Embryonic facial prominence (tissue), 1 donor: ENCODE data around the gene MSH3.
A peak's percentile ranks its signal among the peaks of the same experiment; 100 is the strongest.

ENCODE experiments used
- DNase-seq: peaks from one replicate; pipeline ENCODE4 v3.0.0-alpha.2; 2016; ENCODE audit errors: extremely low spot score

MSH3 gene

GRCh38 chr5:80654391-80655230, at the start of gene MSH3, which contains the start of gene DHFR:
TSS of gene MSH3 (plus strand) at chr5:80654652. CDS start at chr5:80654728, 76 bp downstream.
TSS of gene DHFR (minus strand) at chr5:80654983. CDS start at chr5:80654489, 494 bp downstream.
- peak; percentile 64 for DNase-seq

GRCh38 chr5:80607343-80607742, 47.1 kb upstream of the MSH3 start:
- DNase-seq, result no peak

GRCh38 chr5:80607832-80608231, 46.6 kb upstream of the MSH3 start:
- DNase-seq, result no peak

- no peak for DNase-seq
Measured at GRCh38 chr5:80608731-80609130, 45.7 kb upstream of the MSH3 start.

- no peak for DNase-seq
Measured at GRCh38 chr5:80609692-80610091, 44.8 kb upstream of the MSH3 start.

GRCh38 chr5:80615266-80615914, 39.1 kb upstream of the MSH3 start:
- no peak for DNase-seq

- DNase-seq, result no peak
Measured at GRCh38 chr5:80618438-80618837, 36.0 kb upstream of the MSH3 start.

GRCh38 chr5:80619086-80619485, 35.4 kb upstream of the MSH3 start:
- no peak for DNase-seq

GRCh38 chr5:80620211-80620610, 34.2 kb upstream of the MSH3 start:
- DNase-seq, result no peak

- DNase-seq, result no peak
Measured at GRCh38 chr5:80622756-80623155, 31.7 kb upstream of the MSH3 start.

- no peak for DNase-seq
Measured at GRCh38 chr5:80623999-80624398, 30.5 kb upstream of the MSH3 start.

- no peak for DNase-seq
Measured at GRCh38 chr5:80625230-80625629, 29.2 kb upstream of the MSH3 start.

GRCh38 chr5:80629281-80629680, 25.2 kb upstream of the MSH3 start:
- DNase-seq, result no peak

- no peak for DNase-seq
Measured at GRCh38 chr5:80631278-80632259, 22.9 kb upstream of the MSH3 start.

GRCh38 chr5:80632700-80633099, 21.8 kb upstream of the MSH3 start:
- DNase-seq, result no peak

- no peak for DNase-seq
Measured at GRCh38 chr5:80634193-80634592, 20.3 kb upstream of the MSH3 start.

- no peak for DNase-seq
Measured at GRCh38 chr5:80641353-80641752, 13.1 kb upstream of the MSH3 start.

- DNase-seq, result no peak
Measured at GRCh38 chr5:80644900-80645299, 9.6 kb upstream of the MSH3 start.

GRCh38 chr5:80646926-80647325, 7.5 kb upstream of the MSH3 start:
- DNase-seq, result no peak

- no peak for DNase-seq
Measured at GRCh38 chr5:80653502-80653901, 950 bp upstream of the MSH3 start.

GRCh38 chr5:80654054-80654390, 430 bp upstream of the MSH3 start:
- no peak for DNase-seq

- DNase-seq, result no peak
Measured at GRCh38 chr5:80655231-80655774, 851 bp downstream of the MSH3 start.
